Measurements from ENCODE around the gene PTPRN2. TPM values are rescaled to one million over a fixed set of nuclear protein-coding genes. Genes with fewer than 3 reads are reported as not detected.

PTPRN2 gene
- total and polyA plus RNA-seq, 7 donors = 3.2 to 7.1 (median 5.5) TPM

- no peak for TF ChIP-seq POLR2A (IDR thresholded peaks at IDR 0.05)
- TF ChIP-seq POLR2AphosphoS5 (IDR thresholded peaks at IDR 0.05) = no peak
- TF ChIP-seq, protein P1, sequence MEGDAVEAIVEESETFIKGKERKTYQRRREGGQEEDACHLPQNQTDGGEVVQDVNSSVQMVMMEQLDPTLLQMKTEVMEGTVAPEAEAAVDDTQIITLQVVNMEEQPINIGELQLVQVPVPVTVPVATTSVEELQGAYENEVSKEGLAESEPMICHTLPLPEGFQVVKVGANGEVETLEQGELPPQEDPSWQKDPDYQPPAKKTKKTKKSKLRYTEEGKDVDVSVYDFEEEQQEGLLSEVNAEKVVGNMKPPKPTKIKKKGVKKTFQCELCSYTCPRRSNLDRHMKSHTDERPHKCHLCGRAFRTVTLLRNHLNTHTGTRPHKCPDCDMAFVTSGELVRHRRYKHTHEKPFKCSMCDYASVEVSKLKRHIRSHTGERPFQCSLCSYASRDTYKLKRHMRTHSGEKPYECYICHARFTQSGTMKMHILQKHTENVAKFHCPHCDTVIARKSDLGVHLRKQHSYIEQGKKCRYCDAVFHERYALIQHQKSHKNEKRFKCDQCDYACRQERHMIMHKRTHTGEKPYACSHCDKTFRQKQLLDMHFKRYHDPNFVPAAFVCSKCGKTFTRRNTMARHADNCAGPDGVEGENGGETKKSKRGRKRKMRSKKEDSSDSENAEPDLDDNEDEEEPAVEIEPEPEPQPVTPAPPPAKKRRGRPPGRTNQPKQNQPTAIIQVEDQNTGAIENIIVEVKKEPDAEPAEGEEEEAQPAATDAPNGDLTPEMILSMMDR (IDR thresholded peaks at IDR 0.05) = no peak
- no peak for TF ChIP-seq EP300 (IDR thresholded peaks at IDR 0.05)
- 92 to 94% methylated on average over 42 of the region's 42 CpGs for WGBS, 2 donors
- H3K4me3 ChIP-seq = no peak overlapping the region
Observed at GRCh38 chr7:158488181-158488971, 99.2 kb downstream of the PTPRN2 start.

DNA sequence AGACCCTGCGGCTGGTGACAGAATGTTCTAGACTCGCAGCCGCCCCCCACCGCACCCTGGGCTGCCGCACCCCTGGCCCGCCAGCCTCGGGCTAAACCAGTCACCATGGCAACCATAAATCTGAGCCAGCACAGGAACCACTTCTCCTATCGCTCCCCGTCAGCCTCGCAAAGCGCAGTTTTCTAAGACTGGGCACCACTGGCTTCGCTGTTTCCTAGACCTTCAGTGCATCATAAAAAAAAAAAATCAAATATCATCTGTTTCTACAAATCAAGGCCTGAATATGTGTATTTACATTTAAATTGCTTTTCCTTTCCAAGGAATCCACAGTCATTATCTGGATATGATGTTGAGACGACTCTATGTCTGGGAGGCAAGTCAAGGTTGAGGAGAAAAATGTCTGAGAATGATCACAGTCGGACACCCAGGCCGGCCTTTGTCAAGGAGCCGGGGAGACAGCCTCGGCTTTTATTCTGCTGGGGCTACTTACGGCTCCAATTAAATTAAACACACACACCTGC is 99.9 kb downstream of the PTPRN2 start:
- Histone ChIP-seq H3K9me3 (no peaks in the 10 kb centered on the region), H3K4me3 (no peak overlapping the region), H3K36me3 (no peaks in the 10 kb centered on the region), H3K27me3 (peaks cover 0 to 4% (median 0%) of the 10 kb centered on the region in 3 donors), H3K27ac (no peak overlapping the region), H3K4me1 (no peaks in the 10 kb centered on the region)
- intact Hi-C loops (cut with DNase I) = no loop called here
- no peak for DNase-seq
- TF ChIP-seq EP300 (IDR thresholded peaks at IDR 0.05) (no peak), POLR2A (IDR thresholded peaks at IDR 0.05) (no peak), POLR2AphosphoS5 (IDR thresholded peaks at IDR 0.05) (no peak)
- TF ChIP-seq, protein P1 (IDR thresholded peaks at IDR 0.05) = no peak
- 81 to 88% methylated on average over 18 of the region's 18 CpGs for WGBS, 2 donors

More at GRCh38 chr7:158488181-158488971, 99.2 kb downstream of the PTPRN2 start:
- Histone ChIP-seq H3K27me3 (peaks cover 0 to 4% (median 0%) of the 10 kb centered on the region in 3 donors), H3K36me3 (no peaks in the 10 kb centered on the region), H3K9me3 (no peaks in the 10 kb centered on the region), H3K27ac (no peak overlapping the region), H3K4me1 (no peaks in the 10 kb centered on the region)
- DNase-seq = no peak
- intact Hi-C loops (cut with DNase I) = no loop called here

GRCh38 chr7:158486919-158487318 is 100.7 kb downstream of the PTPRN2 start:
- intact Hi-C loops (cut with DNase I) = no loop called here
- H3K36me3 ChIP-seq = no peaks in the 10 kb centered on the region
- H3K4me3 ChIP-seq = no peak overlapping the region
- no peak for DNase-seq
- no peaks in the 10 kb centered on the region for H3K4me1 ChIP-seq
- H3K27ac ChIP-seq = no peak overlapping the region
- TF ChIP-seq EP300 (IDR thresholded peaks at IDR 0.05) (no peak), POLR2AphosphoS5 (IDR thresholded peaks at IDR 0.05) (no peak), POLR2A (IDR thresholded peaks at IDR 0.05) (no peak)
- TF ChIP-seq, protein P1 (IDR thresholded peaks at IDR 0.05) = no peak
- 95% methylated on average over 8 of the region's 8 CpGs for WGBS, 2 donors
- no peaks in the 10 kb centered on the region for H3K9me3 ChIP-seq
- peaks cover 0 to 4% (median 0%) of the 10 kb centered on the region in 3 donors for H3K27me3 ChIP-seq

DNA sequence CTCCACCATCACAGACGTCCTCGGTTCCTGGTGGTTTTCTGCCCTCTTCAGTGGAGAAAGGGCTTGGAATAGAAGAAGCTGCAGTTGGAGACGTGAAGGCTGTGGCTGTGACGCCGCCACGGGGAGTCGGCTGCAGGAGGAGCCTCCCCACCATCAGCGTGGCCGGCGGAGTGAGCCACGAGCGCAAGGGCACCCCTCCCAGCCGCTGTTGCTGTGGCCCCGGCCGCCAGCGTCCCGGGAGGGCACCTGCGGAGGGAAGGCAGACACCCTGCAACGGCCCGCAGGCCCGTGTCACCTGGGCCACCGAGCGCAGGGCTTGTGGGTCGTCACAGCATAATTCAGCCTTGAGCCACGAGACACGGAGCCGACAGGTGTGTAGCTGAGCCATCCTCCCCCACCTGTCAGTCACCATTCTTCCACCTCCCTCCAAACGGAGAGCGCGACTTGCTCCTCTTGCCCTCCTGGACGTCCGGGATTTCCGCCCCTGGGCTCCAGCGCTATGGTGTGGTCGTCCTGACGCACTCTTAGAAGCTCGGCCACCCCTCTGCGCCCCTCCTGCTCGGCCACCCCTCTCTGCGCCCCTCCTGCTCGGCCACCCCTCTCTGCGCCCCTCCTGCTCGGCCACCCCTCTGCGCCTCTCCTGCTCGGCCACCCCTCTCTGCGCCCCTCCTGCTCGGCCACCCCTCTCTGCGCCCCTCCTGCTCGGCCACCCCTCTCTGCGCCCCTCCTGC is 102.7 kb downstream of the PTPRN2 start:
- WGBS, 2 donors = 94 to 96% methylated on average over 49 to 50 of the region's 50 CpGs
- Histone ChIP-seq H3K9me3 (no peaks in the 10 kb centered on the region), H3K27ac (no peak overlapping the region), H3K4me3 (no peak overlapping the region), H3K36me3 (no peaks in the 10 kb centered on the region), H3K27me3 (peaks cover 0 to 4% (median 0%) of the 10 kb centered on the region in 3 donors), H3K4me1 (no peaks in the 10 kb centered on the region)
- DNase-seq = no peak
- intact Hi-C loops (cut with DNase I) = no loop called here
- no peak for TF ChIP-seq POLR2AphosphoS5 (IDR thresholded peaks at IDR 0.05)

DNA sequence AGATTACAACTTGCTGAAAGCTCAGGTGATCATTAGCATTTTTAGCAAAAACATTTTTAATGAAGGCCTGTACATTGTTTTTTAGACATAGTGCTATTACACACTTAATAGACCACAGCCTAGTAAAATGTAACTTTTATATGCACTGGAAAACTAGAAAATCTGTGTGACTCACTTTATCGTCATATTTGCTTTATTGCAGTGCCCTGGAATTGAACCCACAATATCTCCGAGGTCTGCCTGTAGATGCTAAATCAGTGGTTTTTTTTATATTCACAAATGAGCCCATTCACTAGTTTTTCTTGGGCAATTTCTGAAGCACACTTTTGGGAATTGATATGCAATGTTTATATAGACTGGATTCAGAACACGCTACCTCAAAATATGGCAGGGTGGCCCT is 105.1 kb downstream of the PTPRN2 start:
- DNase-seq = no peak
- 80 to 88% methylated on average over 3 of the region's 3 CpGs for WGBS, 2 donors

More for the DNA sequence above, 105.1 kb downstream of the PTPRN2 start:
- no peaks in the 10 kb centered on the region for H3K9me3 ChIP-seq
- H3K27me3 ChIP-seq = no peaks in the 10 kb centered on the region
- H3K27ac ChIP-seq = no peak overlapping the region
- H3K4me1 ChIP-seq = peaks cover 0 to 8% (median 0%) of the 10 kb centered on the region in 4 donors
- TF ChIP-seq POLR2AphosphoS5 (IDR thresholded peaks at IDR 0.05) = no peak
- TF ChIP-seq, protein P1 (IDR thresholded peaks at IDR 0.05) = no peak
- TF ChIP-seq POLR2A (IDR thresholded peaks at IDR 0.05) = no peak
- TF ChIP-seq EP300 (IDR thresholded peaks at IDR 0.05) = no peak
- H3K36me3 ChIP-seq = no peaks in the 10 kb centered on the region
- H3K4me3 ChIP-seq = no peak overlapping the region
- intact Hi-C loops (cut with DNase I) = no loop called here

All from sigmoid colon (tissue), 7 donors.